ENCODE results near the gene LGR6.
"Not testable (repeated sequence)": the region's sequence is repeated elsewhere in the genome, so short reads cannot be mapped to it uniquely, and the experiment has no call there.

The LGR6 gene

GRCh38 chr1:202176949-202177927 is 16.4 kb upstream of the LGR6 start:
- no peak for DNase-seq

- no peak for DNase-seq
Measured at GRCh38 chr1:202179828-202180750, 13.5 kb upstream of the LGR6 start.

GRCh38 chr1:202180751-202181139 is 12.9 kb upstream of the LGR6 start:
- DNase-seq: not testable (repeated sequence)

- no peak for DNase-seq
Measured at GRCh38 chr1:202181586-202181985, 12.0 kb upstream of the LGR6 start.

GRCh38 chr1:202182040-202182877 is 11.3 kb upstream of the LGR6 start:
- DNase-seq: no peak

GRCh38 chr1:202184750-202185460 is 8.7 kb upstream of the LGR6 start:
- DNase-seq: peak; percentile 78 to 84

GRCh38 chr1:202186327-202186726 is 7.3 kb upstream of the LGR6 start:
- no peak for DNase-seq

GRCh38 chr1:202187041-202187671 is 6.4 kb upstream of the LGR6 start:
- DNase-seq: no peak

- DNase-seq: no peak
Measured at GRCh38 chr1:202187697-202188407, 5.7 kb upstream of the LGR6 start.

- DNase-seq: peak; percentile 46 to 55
Measured at GRCh38 chr1:202189001-202189790, 4.4 kb upstream of the LGR6 start.

GRCh38 chr1:202189918-202190715 is 3.5 kb upstream of the LGR6 start:
- no peak for DNase-seq

- not testable (repeated sequence) for DNase-seq
Measured at GRCh38 chr1:202191391-202191790, 2.2 kb upstream of the LGR6 start.

- peak; percentile 38 to 52 for DNase-seq
Measured at GRCh38 chr1:202192770-202193613, 607 bp upstream of the LGR6 start.

GRCh38 chr1:202194328-202194648 is 689 bp downstream of the LGR6 start:
- no peak for DNase-seq

GRCh38 chr1:202197653-202198365 is 4.2 kb downstream of the LGR6 start:
- DNase-seq: no peak

GRCh38 chr1:202198366-202198724 is 4.7 kb downstream of the LGR6 start:
- DNase-seq: no peak

Measured in SHP77 (cell line).